ENCODE data around the gene RHOH.
"Not testable (repeated sequence)": the region's sequence is repeated elsewhere in the genome, so short reads cannot be mapped to it uniquely, and the experiment has no call there.

Gene RHOH

GRCh38 chr4:40196724-40197281 is at the start of gene RHOH:
TSS of gene RHOH (plus strand) at chr4:40197031. CDS start at chr4:40243387, 46,356 bp downstream.
- no peak for DNase-seq

- DNase-seq, result not testable (repeated sequence)
Measured at GRCh38 chr4:40147490-40147889, 49.3 kb upstream of the RHOH start.

- peak; percentile 18 for DNase-seq
Measured at GRCh38 chr4:40149960-40150385, 46.9 kb upstream of the RHOH start.

- DNase-seq, result no peak
Measured at GRCh38 chr4:40150932-40151331, 45.9 kb upstream of the RHOH start.

GRCh38 chr4:40152637-40153036 is 44.2 kb upstream of the RHOH start:
- DNase-seq, result no peak

- no peak for DNase-seq
Measured at GRCh38 chr4:40157436-40157835, 39.4 kb upstream of the RHOH start.

GRCh38 chr4:40160258-40160657 is 36.6 kb upstream of the RHOH start:
- no peak for DNase-seq

GRCh38 chr4:40164459-40164858 is 32.4 kb upstream of the RHOH start:
- DNase-seq, result no peak

GRCh38 chr4:40165916-40166315 is 30.9 kb upstream of the RHOH start:
- no peak for DNase-seq

GRCh38 chr4:40168070-40168469 is 28.8 kb upstream of the RHOH start:
- DNase-seq, result no peak

- DNase-seq, result no peak
Measured at GRCh38 chr4:40170588-40170987, 26.2 kb upstream of the RHOH start.

GRCh38 chr4:40173470-40173875 is 23.4 kb upstream of the RHOH start:
- DNase-seq, result no peak

GRCh38 chr4:40176602-40177001 is 20.2 kb upstream of the RHOH start:
- DNase-seq, result no peak

- DNase-seq, result no peak
Measured at GRCh38 chr4:40177591-40177990, 19.2 kb upstream of the RHOH start.

- DNase-seq, result peak; percentile 48
Measured at GRCh38 chr4:40178672-40179071, 18.2 kb upstream of the RHOH start.

GRCh38 chr4:40179360-40179759 is 17.5 kb upstream of the RHOH start:
- no peak for DNase-seq

- DNase-seq, result no peak
Measured at GRCh38 chr4:40180356-40180755, 16.5 kb upstream of the RHOH start.

GRCh38 chr4:40182001-40182400 is 14.8 kb upstream of the RHOH start:
- no peak for DNase-seq

GRCh38 chr4:40182954-40183353 is 13.9 kb upstream of the RHOH start:
- DNase-seq, result no peak

GRCh38 chr4:40183615-40184411 is 13.0 kb upstream of the RHOH start:
- no peak for DNase-seq

- no peak for DNase-seq
Measured at GRCh38 chr4:40185830-40186664, 10.8 kb upstream of the RHOH start.

- DNase-seq, result no peak
Measured at GRCh38 chr4:40186665-40187014, 10.2 kb upstream of the RHOH start.

GRCh38 chr4:40187386-40187906 is 9.4 kb upstream of the RHOH start:
- no peak for DNase-seq

GRCh38 chr4:40190019-40190418 is 6.8 kb upstream of the RHOH start:
- DNase-seq, result no peak
